Effector memory CD8-positive, alpha-beta T cell (primary cell): ENCODE measurements around the gene NRM.
A peak's percentile ranks its signal among the peaks of the same experiment; 100 is the strongest.

Source experiments
- ATAC-seq: fragments of 150-1000 bp; cut with Tn5 transposase; replicated peaks from 2 replicates; pipeline ENCODE4 v1.10.0; 2021; ENCODE audit warnings: mild to moderate bottlenecking, moderate library complexity
- DNase-seq, 3 experiments: peaks; one replicate each; pipeline ENCODE4 v3.0.0; 2021
- H3K27ac Mint-ChIP-seq, 2 donors: one replicate each; pipeline ENCODE4 v1.8.0; 2022; ENCODE audit warnings: mild to moderate bottlenecking in 2 of 2, mixed read lengths in 2 of 2, moderate library complexity in 2 of 2
- H3K27me3 Mint-ChIP-seq, 2 donors: one replicate each; pipeline ENCODE4 v1.8.0; 2022; ENCODE audit warnings: mixed read lengths in 2 of 2
- H3K36me3 Mint-ChIP-seq: one replicate; pipeline ENCODE4 v1.8.0; 2022; ENCODE audit warnings: mild to moderate bottlenecking, moderate library complexity, mixed read lengths; ENCODE audit not compliant: insufficient read depth
- H3K4me1 Mint-ChIP-seq, 2 donors: one replicate each; pipeline ENCODE4 v1.8.0; 2022; ENCODE audit warnings: low read depth in 2 of 2, mixed read lengths in 2 of 2
- H3K4me3 Mint-ChIP-seq, 2 donors: one replicate each; pipeline ENCODE4 v1.8.0; 2022; ENCODE audit warnings: mild to moderate bottlenecking in 2 of 2, mixed read lengths in 2 of 2, moderate library complexity in 2 of 2
- H3K9me3 Mint-ChIP-seq, 2 donors: one replicate each; pipeline ENCODE4 v1.8.0; 2022; ENCODE audit warnings: mixed read lengths in 2 of 2

NRM gene

DNA sequence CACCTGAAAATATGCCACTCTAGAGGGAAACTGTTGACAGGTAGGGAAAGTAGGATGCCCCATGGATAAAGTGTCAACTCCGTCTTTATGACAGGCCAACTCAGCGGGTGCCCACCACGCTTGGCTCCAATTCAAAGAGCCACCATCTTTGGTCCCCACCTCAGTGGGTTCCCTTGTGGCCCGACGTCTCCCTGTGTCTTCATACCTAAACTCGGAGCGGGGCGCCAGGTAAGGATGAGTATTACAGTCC is 26.0 kb upstream of the NRM start:
- peaks cover 39% of the 10 kb centered on the region for H3K36me3 Mint-ChIP-seq
- no peak for ATAC-seq
- H3K4me3 Mint-ChIP-seq: peak overlapping the region; percentile 83 to 92
- no peak for DNase-seq
- H3K9me3 Mint-ChIP-seq: peaks cover 0 to 9% of the 10 kb centered on the region in 2 donors
- H3K4me1 Mint-ChIP-seq: peaks cover 37 to 43% of the 10 kb centered on the region in 2 donors
- H3K27ac Mint-ChIP-seq: peak overlapping the region; percentile 96 to 98
- H3K27me3 Mint-ChIP-seq: no peaks in the 10 kb centered on the region

DNA sequence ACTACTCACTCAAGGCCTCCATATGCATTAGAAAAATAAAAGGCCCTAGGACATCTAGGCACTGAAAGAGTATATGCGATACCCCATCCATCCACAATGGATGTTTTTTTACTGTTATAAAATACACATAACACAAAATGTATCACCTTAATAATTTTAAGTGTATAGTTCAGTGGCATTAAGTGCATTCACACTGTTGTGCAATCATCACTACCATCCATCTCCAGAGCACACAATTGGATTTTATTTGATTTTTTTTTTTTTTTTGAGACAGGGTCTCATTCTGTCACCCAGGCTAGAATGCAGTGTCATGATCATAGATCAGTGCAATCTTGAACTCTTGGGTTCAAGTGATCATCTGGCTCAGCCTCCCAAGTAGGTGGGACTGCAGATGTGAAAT is 23.5 kb upstream of the NRM start:
- Mint-ChIP-seq H3K27ac (no peak overlapping the region), H3K27me3 (no peaks in the 10 kb centered on the region), H3K36me3 (peaks cover 31% of the 10 kb centered on the region), H3K9me3 (peaks cover 0 to 9% of the 10 kb centered on the region in 2 donors), H3K4me1 (peaks cover 28 to 33% of the 10 kb centered on the region in 2 donors), H3K4me3 (no peak overlapping the region)
- no peak for DNase-seq
- ATAC-seq: no peak

DNA sequence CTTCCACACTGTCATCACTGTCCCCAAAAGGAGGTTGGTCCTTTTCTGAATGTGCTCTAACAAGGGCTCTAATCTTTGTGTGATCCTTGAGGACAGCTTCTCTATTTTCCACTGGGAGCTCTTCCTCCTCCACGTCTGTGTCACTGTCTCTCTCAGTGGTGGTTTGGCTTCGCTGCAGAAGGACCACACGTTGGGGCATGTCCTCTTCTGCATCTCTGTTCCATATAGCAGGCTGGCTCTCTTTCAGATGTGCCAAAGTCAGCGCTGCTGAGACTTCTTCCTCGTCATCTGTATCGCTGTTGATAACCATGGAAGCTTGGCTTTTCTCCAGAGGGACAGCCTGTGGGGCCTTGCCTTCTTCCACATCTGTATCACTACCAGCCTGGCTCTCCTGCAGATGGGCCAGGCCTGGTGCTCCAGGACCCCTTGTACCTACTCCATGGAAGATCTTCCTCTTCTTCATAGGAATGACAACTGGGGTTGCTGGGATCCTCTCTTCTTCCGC is 21.7 kb upstream of the NRM start:
- ATAC-seq: no peak
- peaks cover 31% of the 10 kb centered on the region for H3K36me3 Mint-ChIP-seq
- H3K4me3 Mint-ChIP-seq: peak overlapping the region; percentile 21 to 68
- DNase-seq: no peak
- no peaks in the 10 kb centered on the region for H3K27me3 Mint-ChIP-seq
- H3K9me3 Mint-ChIP-seq: peaks cover 0 to 9% of the 10 kb centered on the region in 2 donors
- peaks cover 25 to 34% of the 10 kb centered on the region in 2 donors for H3K4me1 Mint-ChIP-seq
- peak overlapping the region; percentile 65 to 78 for H3K27ac Mint-ChIP-seq

DNA sequence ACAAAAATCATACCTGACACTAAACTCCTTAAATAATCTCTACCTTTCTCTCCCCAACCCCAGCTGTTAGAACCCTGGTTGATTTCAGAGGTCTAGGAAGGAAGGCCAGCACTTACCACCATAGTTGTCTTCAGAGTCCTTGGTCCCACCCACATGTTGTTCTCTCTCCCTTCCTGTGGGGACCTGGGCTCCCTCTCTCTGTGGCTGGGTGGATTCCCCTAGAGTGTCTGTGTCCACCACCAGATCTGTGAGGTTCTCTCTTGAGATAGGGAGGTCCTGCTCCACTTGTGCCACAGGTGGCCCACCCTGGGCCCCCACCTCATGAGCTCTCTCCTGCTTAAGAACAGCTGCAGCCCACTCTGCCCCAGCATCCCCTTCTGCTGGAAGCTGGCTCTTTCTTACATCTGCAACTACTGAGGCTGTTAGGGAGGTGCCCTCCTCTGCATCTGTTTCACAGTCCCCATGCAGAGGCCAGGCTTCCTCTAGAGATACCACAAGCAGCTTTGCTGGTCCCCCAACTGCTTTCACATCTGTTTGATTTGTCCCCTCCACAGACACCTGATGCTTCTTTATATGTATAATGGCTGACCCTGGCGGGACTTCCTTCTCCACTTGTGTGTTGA is 21.1 kb upstream of the NRM start:
- DNase-seq (no peak), ATAC-seq (peak; percentile 78)
- Mint-ChIP-seq H3K36me3 (peaks cover 25% of the 10 kb centered on the region), H3K27me3 (no peaks in the 10 kb centered on the region), H3K4me3 (peak overlapping the region; percentile 46 to 68), H3K4me1 (peaks cover 21 to 30% of the 10 kb centered on the region in 2 donors), H3K9me3 (peaks cover 0 to 4% of the 10 kb centered on the region in 2 donors), H3K27ac (peak overlapping the region; percentile 65 to 78)

DNA sequence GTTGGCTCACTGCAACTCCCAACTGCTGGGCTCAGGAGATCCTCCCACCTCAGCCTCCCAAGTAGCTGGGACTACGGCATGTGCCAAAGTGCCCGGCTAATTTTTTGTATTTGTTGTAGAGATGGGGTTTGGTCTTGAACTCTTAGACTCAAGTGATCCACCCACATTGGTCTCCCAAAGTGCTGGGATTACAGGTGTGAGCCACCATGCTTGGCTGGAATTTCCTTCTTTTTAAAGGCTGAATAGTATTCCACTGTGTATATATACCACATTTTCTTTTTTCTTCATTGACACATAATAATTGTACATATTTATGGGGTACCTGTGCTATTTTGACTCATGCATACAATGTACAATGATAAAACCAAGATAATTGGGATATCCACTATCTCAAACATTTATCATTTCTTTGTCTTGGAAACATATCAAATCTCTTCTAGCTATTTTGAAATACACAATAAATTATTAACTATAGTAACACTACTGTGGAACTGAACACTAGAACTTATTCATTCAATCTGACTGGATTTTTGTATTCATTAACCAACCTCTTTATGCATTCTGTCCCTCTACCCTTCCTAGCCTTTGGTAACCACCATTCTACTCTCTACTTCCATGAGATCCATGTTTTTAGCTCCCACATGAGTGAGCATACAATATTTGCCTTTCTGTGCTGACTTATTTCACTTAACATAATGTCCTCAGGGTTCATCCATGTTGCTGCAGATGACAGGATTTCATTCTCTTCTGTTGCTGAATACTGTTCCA is 18.5 kb upstream of the NRM start:
- ATAC-seq (no peak), DNase-seq (no peak)
- Mint-ChIP-seq H3K27ac (peak overlapping the region in 1 of 2 donors; percentile 59), H3K4me3 (no peak overlapping the region), H3K4me1 (peaks cover 18 to 22% of the 10 kb centered on the region in 2 donors), H3K9me3 (no peaks in the 10 kb centered on the region), H3K27me3 (no peaks in the 10 kb centered on the region), H3K36me3 (peaks cover 21% of the 10 kb centered on the region)

DNA sequence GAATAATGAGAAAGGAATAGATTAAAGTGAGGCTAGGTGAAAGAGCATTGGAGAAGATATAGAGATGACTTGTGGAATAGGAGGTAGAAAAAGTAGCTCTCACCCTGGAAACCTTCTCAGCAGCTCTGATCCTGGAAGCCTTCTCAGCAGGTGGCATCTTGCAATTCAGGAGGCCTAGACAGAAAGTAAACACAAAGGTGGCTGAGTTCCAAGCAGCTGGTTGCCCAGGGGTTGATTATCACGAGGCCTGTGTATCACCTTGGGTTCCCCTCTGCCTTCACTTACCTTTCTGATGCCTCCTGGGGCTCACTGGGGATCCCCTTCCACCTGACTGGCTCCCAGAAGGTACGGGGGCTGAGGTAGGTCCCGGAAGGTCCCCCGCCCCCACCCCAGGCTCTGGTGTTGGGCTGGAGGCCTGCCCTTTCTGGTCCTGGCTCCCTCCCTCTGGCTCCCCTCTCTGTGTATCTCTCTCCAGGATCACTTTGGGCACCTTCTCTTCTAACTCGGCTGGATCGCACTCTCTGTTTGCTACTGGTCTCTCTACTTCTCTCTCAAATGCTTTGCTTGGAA is 16.6 kb upstream of the NRM start:
- H3K4me3 Mint-ChIP-seq: no peak overlapping the region
- H3K27ac Mint-ChIP-seq: peak overlapping the region in 1 of 2 donors; percentile 59
- H3K9me3 Mint-ChIP-seq: no peaks in the 10 kb centered on the region
- DNase-seq (no peak), ATAC-seq (no peak)
- peaks cover 7 to 18% of the 10 kb centered on the region in 2 donors for H3K4me1 Mint-ChIP-seq
- H3K36me3 Mint-ChIP-seq: peaks cover 26% of the 10 kb centered on the region
- no peaks in the 10 kb centered on the region for H3K27me3 Mint-ChIP-seq

DNA sequence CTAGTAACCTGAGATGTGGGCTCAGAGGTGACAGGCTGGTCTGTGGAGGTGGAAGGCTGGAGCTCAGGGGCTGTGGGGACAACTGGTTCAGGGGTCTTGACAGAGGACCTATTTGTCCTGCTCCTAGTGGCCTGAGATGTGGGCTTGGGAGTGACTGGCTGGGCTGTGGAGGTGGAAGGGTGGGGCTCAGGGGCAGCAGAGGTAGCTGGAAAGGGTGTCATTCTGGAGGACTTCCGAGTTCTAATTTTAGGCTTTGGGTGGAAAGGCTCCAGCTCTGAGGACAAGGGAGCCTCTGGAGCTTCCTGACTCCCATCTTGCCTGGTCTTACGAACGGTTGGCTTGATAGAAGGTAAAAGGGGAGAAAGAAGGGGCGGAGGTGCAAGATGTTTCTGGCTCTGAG is 14.8 kb upstream of the NRM start:
- Mint-ChIP-seq H3K36me3 (peaks cover 29% of the 10 kb centered on the region), H3K4me1 (peaks cover 3 to 9% of the 10 kb centered on the region in 2 donors), H3K9me3 (no peaks in the 10 kb centered on the region), H3K27ac (peak overlapping the region in 1 of 2 donors; percentile 59), H3K27me3 (no peaks in the 10 kb centered on the region), H3K4me3 (no peak overlapping the region)
- DNase-seq (no peak), ATAC-seq (no peak)

DNA sequence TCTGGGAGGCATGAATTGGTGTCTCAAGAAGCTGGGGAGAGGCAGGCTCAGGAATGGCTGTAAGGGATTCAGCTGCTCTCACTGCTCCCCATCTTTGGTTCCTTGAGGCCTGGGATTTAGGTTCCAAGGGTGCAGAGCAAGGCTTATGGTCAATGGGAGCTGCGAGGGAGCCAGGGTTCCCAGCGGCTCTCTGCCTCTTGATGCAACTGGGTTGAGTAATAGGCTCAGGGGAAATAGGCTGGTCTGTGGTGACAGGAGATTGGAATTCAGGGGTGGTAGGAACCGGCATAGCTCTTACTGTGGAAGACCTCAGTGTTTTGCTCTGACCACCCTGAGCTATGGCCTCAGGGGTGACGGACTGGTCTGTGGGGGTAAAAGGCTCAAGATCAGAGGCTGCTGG is 13.0 kb upstream of the NRM start:
- H3K27me3 Mint-ChIP-seq: no peaks in the 10 kb centered on the region
- no peaks in the 10 kb centered on the region for H3K9me3 Mint-ChIP-seq
- H3K4me1 Mint-ChIP-seq: peaks cover 3 to 9% of the 10 kb centered on the region in 2 donors
- DNase-seq (no peak), ATAC-seq (no peak)
- H3K36me3 Mint-ChIP-seq: peaks cover 31% of the 10 kb centered on the region
- peak overlapping the region; percentile 9 to 27 for H3K27ac Mint-ChIP-seq
- no peak overlapping the region for H3K4me3 Mint-ChIP-seq

DNA sequence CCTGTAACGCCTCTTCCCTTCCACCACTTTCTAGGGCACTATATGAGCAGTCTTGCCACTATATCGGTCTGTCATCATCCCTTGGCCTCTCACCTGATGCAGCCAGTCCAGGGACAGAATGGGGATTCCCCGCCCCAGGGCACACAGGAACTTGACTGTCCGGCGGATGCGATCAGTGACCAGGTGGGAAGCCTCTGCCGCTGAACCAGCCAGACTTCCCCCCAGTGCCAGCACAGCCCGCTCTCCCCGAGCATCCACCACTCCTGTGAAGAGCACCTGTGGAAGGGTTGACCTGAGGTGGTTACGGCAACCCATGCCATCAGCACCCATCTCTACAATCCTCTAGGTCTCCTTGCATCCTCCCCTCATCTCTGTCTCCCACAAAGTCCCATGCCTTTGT is 12.2 kb upstream of the NRM start:
- Mint-ChIP-seq H3K27ac (no peak overlapping the region), H3K27me3 (no peaks in the 10 kb centered on the region), H3K4me3 (no peak overlapping the region), H3K9me3 (no peaks in the 10 kb centered on the region), H3K4me1 (peaks cover 3 to 8% of the 10 kb centered on the region in 2 donors), H3K36me3 (peaks cover 31% of the 10 kb centered on the region)
- no peak for DNase-seq
- ATAC-seq: no peak

DNA sequence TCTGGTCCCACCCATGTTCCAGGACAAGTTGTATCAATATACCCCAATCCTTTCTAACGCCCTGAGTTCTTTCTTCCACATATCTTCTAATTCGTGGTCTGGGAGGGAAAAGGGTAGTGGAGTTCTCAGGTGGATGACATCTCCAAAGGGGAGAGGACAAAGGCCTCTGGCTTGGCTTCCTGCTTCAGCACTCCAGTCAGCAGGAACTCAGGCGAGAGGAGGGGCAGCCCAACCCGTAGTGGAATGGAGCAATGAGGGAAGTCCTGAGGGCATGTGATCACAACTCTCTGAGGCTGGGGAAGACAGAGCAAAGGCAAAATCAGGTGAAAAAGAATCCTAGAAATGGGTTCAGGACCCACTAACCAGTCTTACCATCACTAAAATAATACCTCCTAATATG is 9.6 kb upstream of the NRM start:
- DNase-seq (no peak), ATAC-seq (no peak)
- Mint-ChIP-seq H3K4me1 (peaks cover 2 to 3% of the 10 kb centered on the region in 2 donors), H3K36me3 (peaks cover 23% of the 10 kb centered on the region), H3K9me3 (no peaks in the 10 kb centered on the region), H3K27me3 (no peaks in the 10 kb centered on the region), H3K27ac (no peak overlapping the region), H3K4me3 (no peak overlapping the region)

DNA sequence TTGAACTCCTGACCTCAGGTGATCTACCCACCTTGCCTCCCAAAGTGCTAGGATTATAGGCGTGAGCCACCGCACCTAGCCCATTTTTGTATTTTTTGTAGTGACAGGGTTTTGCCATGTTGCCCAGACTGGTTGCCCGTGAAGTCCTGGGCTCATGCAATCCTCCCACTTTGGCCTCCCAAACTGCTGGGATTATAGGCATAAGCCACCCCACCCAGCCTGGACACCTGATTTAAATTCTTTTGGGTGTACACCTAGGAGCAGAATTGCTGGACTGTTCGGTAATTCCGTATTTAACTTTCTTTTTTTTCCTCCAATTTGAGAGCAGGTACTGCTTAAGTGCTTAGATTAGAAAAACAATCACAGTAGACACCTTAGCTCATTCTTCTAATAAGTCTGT is 5.6 kb upstream of the NRM start:
- H3K36me3 Mint-ChIP-seq: peaks cover 17% of the 10 kb centered on the region
- H3K27me3 Mint-ChIP-seq: no peaks in the 10 kb centered on the region
- no peak overlapping the region for H3K27ac Mint-ChIP-seq
- ATAC-seq: no peak
- no peaks in the 10 kb centered on the region for H3K9me3 Mint-ChIP-seq
- DNase-seq: no peak
- peaks cover 0 to under 1% of the 10 kb centered on the region in 2 donors for H3K4me1 Mint-ChIP-seq
- no peak overlapping the region for H3K4me3 Mint-ChIP-seq

DNA sequence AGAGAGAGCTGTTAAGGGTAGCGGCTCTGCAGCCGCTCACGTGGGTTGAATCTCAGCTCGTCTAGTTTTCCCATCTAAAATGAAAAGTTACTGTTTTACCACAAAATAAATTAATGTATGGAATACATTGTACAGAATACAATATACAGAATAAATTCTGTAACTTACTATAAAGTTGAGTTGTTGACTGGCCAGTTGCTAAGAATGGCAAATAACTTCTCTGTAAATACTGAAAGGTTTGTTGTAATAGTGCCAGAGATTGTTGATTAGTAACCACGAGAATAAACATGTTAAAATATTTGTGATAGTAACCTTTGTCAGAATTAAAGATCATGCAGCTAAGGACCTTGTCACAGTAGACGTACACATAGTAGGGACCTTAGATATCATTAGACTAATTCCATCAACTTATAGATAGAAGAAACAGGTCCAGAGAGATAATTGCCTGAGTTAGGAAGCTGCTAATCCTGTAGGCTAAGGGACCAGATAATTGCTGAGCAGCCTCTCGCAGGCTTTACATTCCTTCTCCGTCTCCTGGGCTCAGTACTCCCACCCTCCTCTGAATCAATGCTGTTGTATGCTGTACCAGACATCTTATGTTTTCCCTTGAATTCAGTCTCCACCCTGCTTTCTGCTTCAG is 544 bp upstream of the NRM start:
- H3K27ac Mint-ChIP-seq: peak overlapping the region; percentile 96 to 98
- ATAC-seq (no peak), DNase-seq (no peak)
- H3K27me3 Mint-ChIP-seq: no peaks in the 10 kb centered on the region
- peaks cover 10% of the 10 kb centered on the region for H3K36me3 Mint-ChIP-seq
- H3K4me3 Mint-ChIP-seq: peak overlapping the region; percentile 76 to 97
- no peaks in the 10 kb centered on the region for H3K9me3 Mint-ChIP-seq
- peaks cover 32 to 40% of the 10 kb centered on the region in 2 donors for H3K4me1 Mint-ChIP-seq

DNA sequence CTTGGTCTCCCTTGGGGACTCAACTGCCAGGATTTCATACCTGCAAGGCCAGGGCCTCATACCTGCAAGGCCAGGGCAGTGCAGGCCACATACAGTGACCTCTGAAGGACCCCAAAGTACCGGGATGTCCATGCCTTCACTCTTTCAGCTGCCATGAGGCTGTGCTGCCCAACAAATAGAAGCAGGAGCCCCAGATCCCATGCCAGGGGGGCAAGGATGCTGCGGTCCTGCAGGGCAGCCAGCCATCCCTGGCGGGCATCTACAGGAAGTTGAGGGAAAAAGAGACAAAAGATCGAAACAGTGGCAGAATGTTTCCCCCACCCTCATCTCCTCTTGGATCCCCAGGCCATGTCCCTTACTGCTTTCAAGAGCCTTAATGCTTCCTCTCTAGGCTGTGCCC is 799 bp downstream of the NRM start:
- Mint-ChIP-seq H3K4me1 (peaks cover 39 to 53% of the 10 kb centered on the region in 2 donors), H3K9me3 (no peaks in the 10 kb centered on the region), H3K27me3 (no peaks in the 10 kb centered on the region), H3K4me3 (peak overlapping the region; percentile 76 to 97), H3K36me3 (peaks cover 18% of the 10 kb centered on the region), H3K27ac (peak overlapping the region; percentile 96 to 98)
- DNase-seq: no peak
- no peak for ATAC-seq
